Caco-2 (cell line): ENCODE results near the gene KIRREL3. TPM values are rescaled to one million over a fixed set of nuclear protein-coding genes. Genes with fewer than 3 reads are reported as not detected.

Experiments
- BruUV-seq: library from RNA; stranded (reverse); fragments of 400-500 nt; replicated peaks from 2 replicates; lab custom pipeline; 2021; lab: Mats Ljungman, UMichigan
- CTCF ChIA-PET: fragments of 300-600 bp; sonication (Branson Sonifier 250); formaldehyde crosslinking; loops from one replicate; lab custom pipeline; 2022; ENCODE audit warnings: antibody characterized with exemption; lab: Charles Lee
- POLR2A ChIA-PET: fragments of 300-600 bp; sonication (Branson Sonifier 250); formaldehyde crosslinking; loops from one replicate; lab custom pipeline; 2022; ENCODE audit warnings: antibody characterized with exemption; lab: Charles Lee
- DNase-seq, 2 experiments: peaks; one replicate each; pipeline versions ENCODE4 v3.0.0 to v3.0.0-alpha.2; 2020 to 2022
- H3K27me3 ChIP-seq: replicated peaks from 2 replicates; pipeline ENCODE4 v1.6.0; 2011; ENCODE audit warnings: low read length; ENCODE audit not compliant: control insufficient read depth, insufficient read depth
- H3K36me3 ChIP-seq: 2 replicates; pipeline ENCODE4 v1.5.1; 2011; ENCODE audit warnings: low read length; ENCODE audit not compliant: control insufficient read depth, insufficient read depth
- H3K4me1 ChIP-seq: fragments of 250-450 bp; sonication (Bioruptor Pico); 2 replicates; pipeline ENCODE4 v1.5.1; 2020; ENCODE audit warnings: mild to moderate bottlenecking
- H3K4me3 ChIP-seq: 2 replicates; pipeline ENCODE4 v1.5.1; 2011; ENCODE audit warnings: low read depth, mild to moderate bottlenecking, control low read depth, low read length
- H3K9me3 ChIP-seq: fragments of 250-450 bp; sonication (Bioruptor Pico); 2 replicates; pipeline ENCODE4 v1.5.1; 2020; ENCODE audit warnings: mild to moderate bottlenecking, moderate library complexity
- H3K27ac Mint-ChIP-seq: one replicate; pipeline ENCODE4 v1.8.0; 2022; ENCODE audit warnings: mixed read lengths; ENCODE audit not compliant: unreplicated experiment
- H3K27me3 Mint-ChIP-seq: one replicate; pipeline ENCODE4 v1.8.0; 2022; ENCODE audit warnings: mixed read lengths; ENCODE audit not compliant: insufficient read depth, unreplicated experiment
- H3K36me3 Mint-ChIP-seq: one replicate; pipeline ENCODE4 v1.8.0; 2022; ENCODE audit warnings: mild to moderate bottlenecking, mixed read lengths; ENCODE audit not compliant: insufficient read depth, unreplicated experiment
- H3K4me1 Mint-ChIP-seq: one replicate; pipeline ENCODE4 v1.8.0; 2022; ENCODE audit warnings: low read depth, mixed read lengths; ENCODE audit not compliant: unreplicated experiment
- H3K4me3 Mint-ChIP-seq: one replicate; pipeline ENCODE4 v1.8.0; 2022; ENCODE audit warnings: mild to moderate bottlenecking, moderate library complexity, mixed read lengths; ENCODE audit not compliant: unreplicated experiment
- H3K9me3 Mint-ChIP-seq: one replicate; pipeline ENCODE4 v1.8.0; 2022; ENCODE audit warnings: mixed read lengths; ENCODE audit not compliant: unreplicated experiment
- intact Hi-C: fragments of 100-400 bp; cut with micrococcal nuclease; formaldehyde crosslinking; loops from one replicate; pipeline ENCODE4 v1.10.0; 2022; ENCODE audit not compliant: unreplicated experiment
- total RNA-seq: library from RNA; stranded (reverse); gene quantifications from 2 replicates; pipeline ENCODE4 v1.2.3, GENCODE V29; 2022
- TF ChIP-seq, protein P1 (sequence below), 2 experiments: fragments of 200-600 bp in 1 of 2; IDR thresholded peaks; 1 replicate in 1 of 2; 2 replicates in 1 of 2; pipeline versions ENCODE4 v1.5.1 to v1.8.0; 2011 to 2022; ENCODE audit warnings: antibody characterized with exemption in 1 of 2, control low read depth in 1 of 2, inconsistent platforms in 1 of 2, low read depth in 1 of 2, low read length in 1 of 2, mild to moderate bottlenecking in 1 of 2, moderate library complexity in 1 of 2; ENCODE audit not compliant: insufficient read depth in 1 of 2, severe bottlenecking in 1 of 2, unreplicated experiment in 1 of 2

KIRREL3 gene
- total RNA-seq, 1 experiment from 2014 or later: not detected

DNA sequence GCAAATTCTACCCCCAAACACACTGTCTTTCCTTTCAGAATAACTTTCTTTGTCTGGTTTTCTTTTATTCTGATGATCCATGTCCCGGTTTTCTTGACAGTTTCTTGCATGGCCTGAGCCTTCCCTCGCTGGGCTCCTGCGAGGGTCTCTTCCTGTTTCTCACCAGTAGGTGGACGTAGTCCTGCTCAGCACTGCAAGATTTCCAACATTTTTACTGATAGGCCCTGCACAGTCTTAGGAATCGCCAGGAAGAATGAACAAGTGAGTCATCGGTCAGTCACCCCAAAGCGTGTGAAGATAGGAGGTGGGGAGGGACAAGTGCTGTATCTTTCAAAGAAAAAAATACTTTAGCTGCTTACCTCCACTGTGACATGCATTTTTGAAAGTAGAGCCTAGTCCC lies 16.9 kb upstream of the KIRREL3 start:
- H3K36me3 Mint-ChIP-seq: no peaks in the 10 kb centered on the region
- BruUV-seq: no TSS peak
- intact Hi-C loops: loop anchor here (1.0 kb wide), 1 partner anchor 57 kb away; no protein-coding TSS in a partner anchor
- H3K4me3 ChIP-seq: no peak overlapping the region
- no peaks in the 10 kb centered on the region for H3K4me1 Mint-ChIP-seq
- H3K4me1 ChIP-seq: no peaks in the 10 kb centered on the region
- peak; percentile 48 to 50 for DNase-seq
- ChIA-PET POLR2A (no interaction called here), CTCF (no interaction called here)
- TF ChIP-seq, protein P1, sequence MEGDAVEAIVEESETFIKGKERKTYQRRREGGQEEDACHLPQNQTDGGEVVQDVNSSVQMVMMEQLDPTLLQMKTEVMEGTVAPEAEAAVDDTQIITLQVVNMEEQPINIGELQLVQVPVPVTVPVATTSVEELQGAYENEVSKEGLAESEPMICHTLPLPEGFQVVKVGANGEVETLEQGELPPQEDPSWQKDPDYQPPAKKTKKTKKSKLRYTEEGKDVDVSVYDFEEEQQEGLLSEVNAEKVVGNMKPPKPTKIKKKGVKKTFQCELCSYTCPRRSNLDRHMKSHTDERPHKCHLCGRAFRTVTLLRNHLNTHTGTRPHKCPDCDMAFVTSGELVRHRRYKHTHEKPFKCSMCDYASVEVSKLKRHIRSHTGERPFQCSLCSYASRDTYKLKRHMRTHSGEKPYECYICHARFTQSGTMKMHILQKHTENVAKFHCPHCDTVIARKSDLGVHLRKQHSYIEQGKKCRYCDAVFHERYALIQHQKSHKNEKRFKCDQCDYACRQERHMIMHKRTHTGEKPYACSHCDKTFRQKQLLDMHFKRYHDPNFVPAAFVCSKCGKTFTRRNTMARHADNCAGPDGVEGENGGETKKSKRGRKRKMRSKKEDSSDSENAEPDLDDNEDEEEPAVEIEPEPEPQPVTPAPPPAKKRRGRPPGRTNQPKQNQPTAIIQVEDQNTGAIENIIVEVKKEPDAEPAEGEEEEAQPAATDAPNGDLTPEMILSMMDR (IDR thresholded peaks at IDR 0.05; ENCODE audit: insufficient read depth in 1 of 2, low read depth in 1 of 2, low read length in 1 of 2, severe bottlenecking in 1 of 2, unreplicated experiment in 1 of 2): peak; percentile 42 to 78
- H3K9me3 Mint-ChIP-seq: no peaks in the 10 kb centered on the region
- H3K27me3 Mint-ChIP-seq: peaks cover 35% of the 10 kb centered on the region
- H3K9me3 ChIP-seq: no peaks in the 10 kb centered on the region
- no peak overlapping the region for H3K27ac Mint-ChIP-seq
- no peaks in the 10 kb centered on the region for H3K36me3 ChIP-seq
- H3K27me3 ChIP-seq: no peaks in the 10 kb centered on the region
- no peak overlapping the region for H3K4me3 Mint-ChIP-seq

DNA sequence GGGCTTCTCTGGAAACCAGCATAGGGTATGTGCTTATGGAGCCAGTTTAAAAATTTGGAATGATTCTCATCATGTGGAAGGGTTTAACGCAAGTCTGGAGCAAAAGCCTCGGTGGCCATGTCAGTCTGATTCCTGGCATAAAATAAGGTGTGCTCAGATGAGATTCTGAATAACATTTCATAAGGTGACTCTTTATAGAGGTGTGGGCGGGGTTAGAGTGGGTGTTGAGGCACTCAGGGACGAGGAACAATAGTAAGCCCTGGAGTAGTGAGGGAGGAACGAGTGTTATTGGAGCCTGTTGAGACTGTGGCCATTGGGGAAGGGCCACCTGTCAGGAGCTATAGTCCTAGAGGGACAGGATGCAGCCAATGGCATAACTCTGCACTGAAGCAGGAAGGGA lies 13.0 kb upstream of the KIRREL3 start:
- Histone ChIP-seq H3K27me3 (no peaks in the 10 kb centered on the region; the same call in 1 of the 2 replicates), H3K9me3 (no peaks in the 10 kb centered on the region), H3K36me3 (no peaks in the 10 kb centered on the region), H3K4me1 (no peaks in the 10 kb centered on the region), H3K4me3 (no peak overlapping the region)
- Mint-ChIP-seq H3K27me3 (peaks cover 30% of the 10 kb centered on the region), H3K27ac (no peak overlapping the region), H3K4me1 (no peaks in the 10 kb centered on the region), H3K4me3 (no peak overlapping the region), H3K36me3 (no peaks in the 10 kb centered on the region), H3K9me3 (no peaks in the 10 kb centered on the region)
- ChIA-PET CTCF (no interaction called here), POLR2A (no interaction called here)
- BruUV-seq: no TSS peak
- no peak for DNase-seq
- TF ChIP-seq, protein P1 (IDR thresholded peaks at IDR 0.05; ENCODE audit: insufficient read depth in 1 of 2, low read depth in 1 of 2, low read length in 1 of 2, severe bottlenecking in 1 of 2, unreplicated experiment in 1 of 2): no peak
- intact Hi-C loops: no loop called here

DNA sequence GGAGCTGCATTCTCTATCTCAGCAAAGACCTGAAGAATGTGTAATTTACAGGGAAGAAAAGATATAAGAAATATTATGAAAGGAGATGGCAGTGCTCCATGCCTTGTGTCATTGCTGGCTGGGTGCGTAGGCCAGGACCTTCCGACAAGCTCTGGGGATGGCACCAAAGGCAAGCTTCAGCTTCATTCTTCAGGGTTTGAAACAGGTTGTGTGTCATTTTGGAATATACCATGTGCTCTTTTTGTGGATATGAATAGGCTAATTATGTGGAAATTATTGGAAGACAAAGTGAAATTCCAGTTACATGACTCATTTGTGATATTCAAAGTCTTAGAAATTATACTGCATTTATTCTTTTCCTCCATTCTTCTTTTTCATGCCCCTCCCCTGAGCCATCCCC lies 5.7 kb upstream of the KIRREL3 start:
- no peaks in the 10 kb centered on the region for H3K36me3 ChIP-seq
- no peak for DNase-seq
- ChIA-PET CTCF (no interaction called here), POLR2A (no interaction called here)
- H3K36me3 Mint-ChIP-seq: no peaks in the 10 kb centered on the region
- H3K27me3 Mint-ChIP-seq: peaks cover 20% of the 10 kb centered on the region
- BruUV-seq: no TSS peak
- H3K9me3 Mint-ChIP-seq: no peaks in the 10 kb centered on the region
- no peaks in the 10 kb centered on the region for H3K9me3 ChIP-seq
- no peak overlapping the region for H3K4me3 ChIP-seq
- TF ChIP-seq, protein P1 (IDR thresholded peaks at IDR 0.05; ENCODE audit: insufficient read depth in 1 of 2, low read depth in 1 of 2, low read length in 1 of 2, severe bottlenecking in 1 of 2, unreplicated experiment in 1 of 2): no peak
- no peaks in the 10 kb centered on the region for H3K4me1 Mint-ChIP-seq
- no peak overlapping the region for H3K27ac Mint-ChIP-seq
- no peaks in the 10 kb centered on the region for H3K4me1 ChIP-seq
- no peak overlapping the region for H3K4me3 Mint-ChIP-seq
- no peaks in the 10 kb centered on the region; the same call in none of the 2 replicates for H3K27me3 ChIP-seq
- intact Hi-C loops: no loop called here
